HepG2 (cell line): Measurements from ENCODE around the gene MRS2. TPM values are rescaled to one million over a fixed set of nuclear protein-coding genes. Genes with fewer than 3 reads are reported as not detected.

Experiments
- CC2D1A ChIP-seq: sonication (generic); formaldehyde crosslinking; IDR thresholded peaks from 2 replicates; pipeline ENCODE4 v1.8.1; 2023; ENCODE audit warnings: mild to moderate bottlenecking, missing genetic modification reagents
- GABPA ChIP-seq, 2 experiments: IDR thresholded peaks; 2 replicates each; pipeline ENCODE4 v1.6.1; 2011 to 2016; ENCODE audit warnings: low read depth in 2 of 2, low read length in 1 of 2, missing biosample characterization in 1 of 2, missing genetic modification characterization in 1 of 2
- HHEX ChIP-seq: IDR thresholded peaks from 2 replicates; pipeline ENCODE4 v1.6.1; 2016; ENCODE audit warnings: control low read depth
- IKZF1 ChIP-seq: fragments of 450-650 bp; IDR thresholded peaks from 2 replicates; pipeline ENCODE4 v1.7.1; 2016
- MAFK ChIP-seq, 2 experiments: IDR thresholded peaks in 1 of 2; conservative IDR thresholded peaks in 1 of 2; 2 replicates each; pipeline ENCODE4 v1.6.1; 2011; ENCODE audit warnings: improper control_type of control experiment in 2 of 2, low read length in 2 of 2
- TIGD3 ChIP-seq: sonication (generic); formaldehyde crosslinking; IDR thresholded peaks from 2 replicates; pipeline ENCODE4 v1.5.1; 2020; ENCODE audit warnings: mild to moderate bottlenecking, missing genetic modification reagents, borderline replicate concordance
- ZNF281 ChIP-seq: sonication (generic); formaldehyde crosslinking; IDR thresholded peaks from 2 replicates; pipeline ENCODE4 v1.4.0; 2020; ENCODE audit warnings: missing genetic modification reagents, borderline replicate concordance
- ZNF460 ChIP-seq: sonication (generic); formaldehyde crosslinking; IDR thresholded peaks from 2 replicates; pipeline ENCODE4 v1.5.1; 2020; ENCODE audit warnings: missing genetic modification reagents, mild to moderate bottlenecking, borderline replicate concordance
- ZNF569 ChIP-seq: sonication (generic); formaldehyde crosslinking; IDR thresholded peaks from 2 replicates; pipeline ENCODE4 v1.5.0; 2020; ENCODE audit warnings: mild to moderate bottlenecking, missing genetic modification reagents, moderate library complexity, borderline replicate concordance
- ZNF800 ChIP-seq: sonication (generic); formaldehyde crosslinking; IDR thresholded peaks from 2 replicates; pipeline ENCODE4 v1.4.0; 2020; ENCODE audit warnings: missing genetic modification reagents
- polyA plus RNA-seq, 8 experiments: library from polyadenylated mRNA; depleted of rRNA in 3 of 8; stranded (reverse) in 7 of 8; unstranded in 1 of 8; fragments of >200 nt; fragmentation: Illumina TruSeq in 4 of 8; extraction: Trizol in 4 of 8; gene quantifications; 2 replicates each; pipeline versions ENCODE4 v1.2.1 to v1.2.3, GENCODE V29; 2011 to 2016; ENCODE audit warnings: low read depth in 4 of 8, missing spikeins in 1 of 8, mixed read lengths in 1 of 8; ENCODE audit not compliant: insufficient read depth in 1 of 8
- total RNA-seq, 5 experiments: library from RNA; depleted of rRNA; stranded (reverse); fragments of >200 nt; fragmentation: Illumina TruSeq; extraction: Trizol; gene quantifications; 2 replicates each; pipeline ENCODE4 v1.2.3, GENCODE V29; 2016; ENCODE audit warnings: low read depth in 1 of 5
- TF ChIP-seq, protein P1 (sequence below): sonication (generic); formaldehyde crosslinking; IDR thresholded peaks from 2 replicates; pipeline ENCODE4 v1.8.0; 2022; ENCODE audit warnings: missing genetic modification reagents, mild to moderate bottlenecking, inconsistent platforms, borderline replicate concordance

Gene MRS2
- total and polyA plus RNA-seq, 2 of the 13 experiments (the other 11 are each of a cell fraction or from before 2014, with no cell fraction given) = 31.1 to 83.8 TPM

GRCh38 chr6:24402697-24403500, at the start of gene MRS2 (continued):
- TF ChIP-seq GABPA (IDR thresholded peaks at IDR 0.05; ENCODE audit: low read depth, low read length) (no peak), GABPA (CRISPR knock-in tag; IDR thresholded peaks at IDR 0.05; ENCODE audit: low read depth) (no peak), TIGD3 (CRISPR knock-in tag) (peak; percentile 98; the same call in 1 of the 2 replicates), ZNF460 (CRISPR knock-in tag) (no peak; the same call in 1 of the 2 replicates), HHEX (CRISPR knock-in tag) (0 out of 2 replicates have a peak, but pooled peaks have one; percentile 26), MAFK (conservative IDR thresholded peaks at IDR 0.05 in 1 of 2, IDR thresholded peaks at IDR 0.05 in 1 of 2; ENCODE audit: low read length in 2 of 2) (no peak), ZNF800 (CRISPR knock-in tag) (0 out of 2 replicates have a peak, but pooled peaks have one; percentile 76), ZNF281 (no peak), IKZF1 (no peak), CC2D1A (CRISPR knock-in tag) (no peak), ZNF569 (no peak)
- TF ChIP-seq, protein P1, sequence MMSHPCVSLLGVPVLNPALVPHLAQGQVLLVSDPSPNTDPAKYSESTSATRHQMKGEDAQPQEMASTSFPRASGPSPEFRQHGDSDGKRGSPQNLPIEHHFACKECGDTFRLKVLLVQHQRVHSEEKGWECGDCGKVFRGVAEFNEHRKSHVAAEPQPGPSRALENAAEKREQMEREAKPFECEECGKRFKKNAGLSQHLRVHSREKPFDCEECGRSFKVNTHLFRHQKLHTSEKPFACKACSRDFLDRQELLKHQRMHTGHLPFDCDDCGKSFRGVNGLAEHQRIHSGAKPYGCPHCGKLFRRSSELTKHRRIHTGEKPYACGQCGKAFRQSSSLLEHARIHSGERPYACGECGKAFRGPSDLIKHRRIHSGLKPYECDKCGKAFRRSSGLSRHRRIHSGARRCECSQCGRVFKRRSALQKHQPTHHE (CRISPR knock-in tag) = peak; percentile 73; the same call in 1 of the 2 replicates
